Stimulated activated effector memory CD8-positive, alpha-beta T cell treated with anti-CD3 and anti-CD28 coated beads, Interleukin-12 subunit alpha, Interleukin-12 subunit beta, amount 100 ng/mL, for 72 hours (primary cell): ENCODE results near the gene ACSS1.
A peak's percentile ranks its signal among the peaks of the same experiment; 100 is the strongest.

Source experiments
- ATAC-seq: fragments of 150-1000 bp; cut with Tn5 transposase; 2 replicates; pipeline ENCODE4 v1.10.0; 2021
- DNase-seq, 2 donors: peaks; one replicate each; pipeline ENCODE4 v3.0.0; 2021 to 2022; ENCODE audit warnings: low spot score in 2 of 2
- H3K27ac Mint-ChIP-seq: one replicate; pipeline ENCODE4 v1.8.0; 2022; ENCODE audit warnings: mild to moderate bottlenecking, mixed read lengths
- H3K36me3 Mint-ChIP-seq: one replicate; pipeline ENCODE4 v1.8.0; 2022; ENCODE audit warnings: mild to moderate bottlenecking, mixed read lengths
- H3K4me1 Mint-ChIP-seq: one replicate; pipeline ENCODE4 v1.8.0; 2022; ENCODE audit warnings: mixed read lengths
- H3K4me3 Mint-ChIP-seq: one replicate; pipeline ENCODE4 v1.8.0; 2022; ENCODE audit warnings: mild to moderate bottlenecking, mixed read lengths
- H3K9me3 Mint-ChIP-seq: one replicate; pipeline ENCODE4 v1.8.0; 2022; ENCODE audit warnings: mixed read lengths

ACSS1 gene

GRCh38 chr20:24984961-24985640 is 72.8 kb downstream of the ACSS1 start:
- H3K9me3 Mint-ChIP-seq = no peaks in the 10 kb centered on the region
- H3K4me3 Mint-ChIP-seq = peak overlapping the region; percentile 21
- H3K27ac Mint-ChIP-seq = peak overlapping the region; percentile 69
- DNase-seq = no peak
- H3K4me1 Mint-ChIP-seq = peaks cover 86% of the 10 kb centered on the region
- ATAC-seq = no peak
- peaks cover 71% of the 10 kb centered on the region for H3K36me3 Mint-ChIP-seq

DNA sequence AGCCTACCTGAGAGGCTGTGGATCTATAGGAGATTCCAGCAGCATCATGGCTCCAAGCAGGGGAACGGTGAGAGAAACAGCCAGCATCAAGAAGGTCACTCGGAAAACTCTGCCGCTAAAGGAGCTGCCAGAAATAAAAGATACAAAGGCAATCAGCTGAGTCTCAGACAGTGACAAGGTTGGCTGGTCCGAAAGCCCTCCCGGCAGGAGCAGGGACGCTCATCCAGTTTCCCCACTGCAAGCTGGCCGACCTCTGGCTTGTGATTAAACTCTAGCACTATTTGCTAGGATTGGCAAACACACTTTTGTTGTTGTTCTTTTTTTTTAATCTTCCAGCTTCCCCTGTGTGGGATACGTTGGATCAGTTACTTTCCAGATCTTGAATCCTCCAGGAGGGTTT is 74.0 kb downstream of the ACSS1 start:
- no peaks in the 10 kb centered on the region for H3K9me3 Mint-ChIP-seq

DNA sequence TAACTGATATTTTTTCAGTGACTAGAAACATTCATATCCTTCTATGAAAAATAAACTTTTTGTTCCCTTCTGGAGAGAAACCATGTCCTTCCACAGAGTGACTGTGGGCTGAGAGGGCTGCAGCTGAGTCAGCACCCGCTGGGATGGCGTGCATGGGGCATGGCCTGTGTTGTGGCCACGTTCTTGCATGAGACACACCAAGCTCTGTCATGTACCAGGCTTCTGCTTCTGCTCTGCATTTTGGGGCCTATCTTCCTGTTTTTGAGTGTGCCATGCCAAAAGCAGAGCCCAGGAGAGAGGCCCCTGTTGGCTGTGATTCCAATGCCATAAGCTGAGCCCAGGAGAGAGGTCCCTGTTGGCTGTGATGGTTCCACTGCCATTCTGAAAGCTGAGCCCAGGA is 76.1 kb downstream of the ACSS1 start:
- no peaks in the 10 kb centered on the region for H3K9me3 Mint-ChIP-seq
- ATAC-seq = peak; percentile 94
- peak overlapping the region; percentile 89 for H3K27ac Mint-ChIP-seq
- no peak for DNase-seq
- H3K4me1 Mint-ChIP-seq = peaks cover 80% of the 10 kb centered on the region
- H3K4me3 Mint-ChIP-seq = peak overlapping the region; percentile 35
- H3K36me3 Mint-ChIP-seq = peaks cover 81% of the 10 kb centered on the region

More for the DNA sequence above, 74.0 kb downstream of the ACSS1 start:
- peak overlapping the region; percentile 69 for H3K27ac Mint-ChIP-seq
- peaks cover 87% of the 10 kb centered on the region for H3K4me1 Mint-ChIP-seq
- ATAC-seq = no peak
- H3K36me3 Mint-ChIP-seq = peaks cover 77% of the 10 kb centered on the region
- no peak overlapping the region for H3K4me3 Mint-ChIP-seq
- no peak for DNase-seq

DNA sequence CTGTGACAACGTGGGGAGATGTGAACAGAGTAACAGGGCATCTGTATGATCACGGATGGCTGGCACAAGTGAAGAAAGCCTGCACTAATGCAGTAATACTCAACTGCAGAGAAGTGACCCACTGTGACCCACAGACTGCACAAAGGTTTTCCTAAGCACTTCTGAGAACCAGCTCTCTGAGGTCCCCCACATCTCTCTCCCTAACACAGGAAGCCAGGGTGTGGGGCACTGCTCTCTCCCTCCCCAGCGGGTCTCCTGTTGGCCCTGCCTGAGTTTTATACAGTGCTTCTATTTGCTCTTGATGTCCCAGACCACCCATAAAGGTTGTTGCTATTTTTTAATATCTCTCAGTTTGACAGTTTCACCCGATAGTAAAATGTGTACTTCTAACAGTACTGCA is 76.7 kb downstream of the ACSS1 start:
- Mint-ChIP-seq H3K36me3 (peaks cover 82% of the 10 kb centered on the region), H3K4me3 (peak overlapping the region; percentile 35), H3K9me3 (peaks cover under 1% of the 10 kb centered on the region), H3K27ac (peak overlapping the region; percentile 89), H3K4me1 (peaks cover 79% of the 10 kb centered on the region)
- no peak for DNase-seq
- peak; percentile 66 for ATAC-seq

GRCh38 chr20:24980291-24981053 is 77.5 kb downstream of the ACSS1 start:
- H3K36me3 Mint-ChIP-seq = peaks cover 88% of the 10 kb centered on the region
- no peak overlapping the region for H3K4me3 Mint-ChIP-seq
- peaks cover 8% of the 10 kb centered on the region for H3K9me3 Mint-ChIP-seq
- peak overlapping the region; percentile 89 for H3K27ac Mint-ChIP-seq
- DNase-seq (no peak), ATAC-seq (no peak)
- H3K4me1 Mint-ChIP-seq = peaks cover 79% of the 10 kb centered on the region

GRCh38 chr20:24979036-24979960 is 78.6 kb downstream of the ACSS1 start:
- H3K27ac Mint-ChIP-seq = peak overlapping the region; percentile 89
- DNase-seq = no peak
- peaks cover 10% of the 10 kb centered on the region for H3K9me3 Mint-ChIP-seq
- peaks cover 80% of the 10 kb centered on the region for H3K4me1 Mint-ChIP-seq
- no peak for ATAC-seq
- H3K4me3 Mint-ChIP-seq = no peak overlapping the region
- H3K36me3 Mint-ChIP-seq = peaks cover 96% of the 10 kb centered on the region

DNA sequence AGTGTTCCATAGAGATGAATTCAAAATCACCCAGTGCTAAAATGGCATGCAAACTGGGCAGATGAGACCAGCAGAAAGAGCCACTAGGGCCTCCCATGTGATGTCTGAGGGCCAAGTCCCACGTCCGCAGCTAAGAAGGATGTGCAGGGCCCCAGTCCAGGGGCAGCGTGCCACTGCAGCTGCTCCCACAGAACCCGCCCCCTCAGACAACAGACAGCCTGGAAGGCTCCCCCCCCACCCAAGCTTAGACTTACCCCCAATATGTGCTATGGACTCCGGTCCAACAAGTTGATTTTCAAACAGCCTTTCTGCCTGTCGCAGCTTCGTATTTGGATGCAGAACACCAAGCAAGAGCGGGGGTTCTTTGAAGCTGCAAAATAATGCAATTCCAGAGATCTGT is 79.4 kb downstream of the ACSS1 start:
- peaks cover 88% of the 10 kb centered on the region for H3K4me1 Mint-ChIP-seq

DNA sequence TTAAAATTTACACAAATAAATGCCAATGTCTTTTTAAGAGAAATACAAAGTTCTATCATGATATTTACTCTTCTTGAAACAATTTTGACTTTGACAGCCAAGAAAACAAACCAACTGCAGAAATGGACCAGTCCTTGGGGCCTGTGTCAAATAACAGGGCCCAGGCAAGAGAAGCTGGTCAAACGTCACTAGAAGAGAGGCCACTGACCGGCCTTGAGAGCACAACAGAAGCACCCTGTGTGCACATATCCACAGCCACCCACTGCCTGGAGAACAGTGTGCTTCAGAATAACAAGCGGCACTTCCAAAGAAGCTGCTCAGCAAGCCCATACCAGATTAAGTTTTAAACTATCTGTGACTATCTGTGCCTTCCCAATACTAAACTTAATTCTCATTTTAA is 80.1 kb downstream of the ACSS1 start:
- Mint-ChIP-seq H3K4me3 (no peak overlapping the region), H3K4me1 (peaks cover 87% of the 10 kb centered on the region), H3K36me3 (peaks cover 96% of the 10 kb centered on the region), H3K9me3 (peaks cover 10% of the 10 kb centered on the region), H3K27ac (no peak overlapping the region)
- no peak for DNase-seq
- no peak for ATAC-seq

More for the DNA sequence above, 79.4 kb downstream of the ACSS1 start:
- Mint-ChIP-seq H3K27ac (peak overlapping the region; percentile 89), H3K36me3 (peaks cover 96% of the 10 kb centered on the region), H3K4me3 (no peak overlapping the region), H3K9me3 (peaks cover 10% of the 10 kb centered on the region)
- DNase-seq (no peak), ATAC-seq (no peak)

DNA sequence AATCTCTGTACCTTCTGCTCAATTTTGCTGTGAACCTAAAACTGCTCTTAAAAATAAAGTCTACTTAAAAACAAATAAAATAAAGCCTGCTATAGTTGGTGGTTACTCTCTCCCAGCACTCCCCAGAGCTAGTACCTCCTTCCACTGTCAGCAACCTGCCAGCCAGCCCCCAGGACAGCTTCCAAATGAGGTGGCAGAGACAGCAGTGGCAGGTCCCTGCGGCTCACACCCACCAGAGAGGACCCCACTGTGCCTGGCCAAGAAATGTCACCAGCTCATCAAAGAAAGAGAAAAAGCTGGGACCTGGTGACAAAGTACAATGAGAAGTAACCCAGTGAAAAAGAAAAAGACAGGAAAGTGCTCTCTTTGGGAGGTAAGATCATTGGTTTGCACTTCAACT is 80.6 kb downstream of the ACSS1 start:
- Mint-ChIP-seq H3K27ac (no peak overlapping the region), H3K9me3 (peaks cover 10% of the 10 kb centered on the region), H3K4me3 (no peak overlapping the region), H3K36me3 (peaks cover 96% of the 10 kb centered on the region), H3K4me1 (peaks cover 83% of the 10 kb centered on the region)
- DNase-seq = no peak
- ATAC-seq = no peak

- Mint-ChIP-seq H3K4me3 (no peak overlapping the region), H3K9me3 (peaks cover 10% of the 10 kb centered on the region), H3K27ac (no peak overlapping the region), H3K36me3 (peaks cover 95% of the 10 kb centered on the region), H3K4me1 (peaks cover 56% of the 10 kb centered on the region)
- DNase-seq = no peak
- ATAC-seq = no peak
Observed at GRCh38 chr20:24972341-24972740, 85.6 kb downstream of the ACSS1 start.

- H3K4me1 Mint-ChIP-seq = peaks cover 56% of the 10 kb centered on the region
- peaks cover 95% of the 10 kb centered on the region for H3K36me3 Mint-ChIP-seq
- peaks cover 10% of the 10 kb centered on the region for H3K9me3 Mint-ChIP-seq
- H3K4me3 Mint-ChIP-seq = no peak overlapping the region
- DNase-seq (no peak), ATAC-seq (no peak)
- H3K27ac Mint-ChIP-seq = no peak overlapping the region
Observed at GRCh38 chr20:24971376-24972101, 86.4 kb downstream of the ACSS1 start.

GRCh38 chr20:24970754-24971153 is 87.2 kb downstream of the ACSS1 start:
- Mint-ChIP-seq H3K9me3 (peaks cover 5% of the 10 kb centered on the region), H3K27ac (peak overlapping the region; percentile 70), H3K4me1 (peaks cover 55% of the 10 kb centered on the region), H3K4me3 (no peak overlapping the region), H3K36me3 (peaks cover 95% of the 10 kb centered on the region)
- DNase-seq = no peak
- no peak for ATAC-seq

GRCh38 chr20:24970030-24970553 is 87.8 kb downstream of the ACSS1 start:
- Mint-ChIP-seq H3K4me1 (peaks cover 55% of the 10 kb centered on the region), H3K9me3 (no peaks in the 10 kb centered on the region), H3K27ac (peak overlapping the region; percentile 70), H3K36me3 (peaks cover 95% of the 10 kb centered on the region), H3K4me3 (no peak overlapping the region)
- DNase-seq (no peak), ATAC-seq (no peak)

DNA sequence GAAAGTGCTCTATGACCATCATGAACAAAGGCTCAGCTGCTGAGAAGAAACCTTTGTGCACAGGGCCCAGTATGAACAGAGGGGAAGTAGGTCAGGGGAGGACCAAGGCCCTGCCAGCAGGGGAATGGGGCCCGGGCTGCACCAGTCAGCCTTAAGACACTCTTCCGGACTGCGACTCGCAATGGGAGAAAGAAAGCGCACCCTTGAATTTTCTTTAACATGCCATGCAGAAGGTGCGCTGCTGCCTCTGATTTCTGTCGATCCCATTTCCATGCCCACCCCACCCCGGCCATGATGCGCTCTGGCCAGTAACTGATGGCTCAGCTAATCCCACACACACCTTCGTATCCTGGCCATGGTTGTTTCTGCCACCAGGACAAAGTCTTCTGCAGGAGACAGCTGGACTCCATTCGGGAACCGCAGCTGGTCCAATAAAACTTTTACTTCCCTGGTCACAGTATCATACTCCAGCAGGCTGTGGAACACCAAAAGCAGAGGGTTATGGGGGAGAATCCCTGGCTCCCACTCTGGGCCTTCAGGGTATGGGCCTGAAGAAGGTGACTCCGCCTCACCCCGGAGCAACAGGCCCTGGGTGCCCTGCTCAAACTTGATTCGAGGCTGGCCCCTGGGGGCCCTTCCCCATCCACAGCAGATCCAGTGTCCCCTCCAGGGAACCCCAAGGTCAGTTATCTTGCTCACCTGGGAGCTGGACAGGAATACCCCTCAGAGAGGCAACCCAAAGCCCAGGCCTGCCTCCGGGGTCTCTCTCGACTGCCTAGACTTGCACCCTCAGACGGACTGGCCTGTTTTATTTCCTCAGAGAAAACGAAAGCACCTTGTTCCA is 88.5 kb downstream of the ACSS1 start:
- no peak overlapping the region for H3K4me3 Mint-ChIP-seq
- peaks cover 95% of the 10 kb centered on the region for H3K36me3 Mint-ChIP-seq
- H3K27ac Mint-ChIP-seq = peak overlapping the region; percentile 70
- ATAC-seq (no peak), DNase-seq (no peak)
- H3K9me3 Mint-ChIP-seq = no peaks in the 10 kb centered on the region
- peaks cover 55% of the 10 kb centered on the region for H3K4me1 Mint-ChIP-seq
